HEK293T (cell line): ENCODE results near the gene NR3C2.
"Not testable (repeated sequence)": the region's sequence is repeated elsewhere in the genome, so short reads cannot be mapped to it uniquely, and the experiment has no call there.

ENCODE experiments used
- CTCF ChIA-PET: fragments of 350-600 bp; formaldehyde crosslinking; extraction: SDS; loops from one replicate; lab custom pipeline; 2021; ENCODE audit warnings: antibody characterized with exemption, inconsistent platforms; lab: Yijun Ruan, JAX
- POLR2A ChIA-PET: fragments of 350-600 bp; formaldehyde crosslinking; extraction: SDS; loops from one replicate; lab custom pipeline; 2020; ENCODE audit warnings: antibody characterized with exemption, inconsistent platforms; lab: Yijun Ruan, JAX
- DNase-seq: peaks from one replicate; pipeline ENCODE4 v3.0.0; 2012; ENCODE audit warnings: mixed read lengths; ENCODE audit errors: extremely low spot score
- ARNT ChIP-seq: fragments of 450-650 bp; IDR thresholded peaks from 2 replicates; pipeline ENCODE4 v1.6.1; 2017; ENCODE audit warnings: mild to moderate bottlenecking
- BHLHE40 ChIP-seq: fragments of 450-650 bp; IDR thresholded peaks from 2 replicates; pipeline ENCODE4 v1.6.1; 2016; ENCODE audit warnings: mild to moderate bottlenecking, moderate library complexity, borderline replicate concordance
- CTBP1 ChIP-seq: fragments of 450-650 bp; IDR thresholded peaks from 2 replicates; pipeline ENCODE4 v1.6.1; 2016; ENCODE audit warnings: borderline replicate concordance
- ELF4 ChIP-seq: fragments of 450-650 bp; IDR thresholded peaks from 2 replicates; pipeline ENCODE4 v1.6.1; 2017; ENCODE audit warnings: antibody characterized with exemption
- FOXA1 ChIP-seq: fragments of 450-650 bp; IDR thresholded peaks from 2 replicates; pipeline ENCODE4 v1.6.1; 2016; ENCODE audit warnings: mild to moderate bottlenecking
- FOXK2 ChIP-seq: fragments of 450-650 bp; IDR thresholded peaks from 2 replicates; pipeline ENCODE4 v1.6.1; 2016; ENCODE audit warnings: mild to moderate bottlenecking
- FOXM1 ChIP-seq: fragments of 450-650 bp; IDR thresholded peaks from 2 replicates; pipeline ENCODE4 v1.6.1; 2017; ENCODE audit warnings: mild to moderate bottlenecking, borderline replicate concordance
- HDGF ChIP-seq: fragments of 450-650 bp; IDR thresholded peaks from 2 replicates; pipeline ENCODE4 v1.6.1; 2017; ENCODE audit warnings: antibody characterized with exemption, borderline replicate concordance
- L3MBTL2 ChIP-seq: fragments of 450-650 bp; conservative IDR thresholded peaks from 2 replicates; pipeline ENCODE4 v1.6.1; 2016; ENCODE audit warnings: mild to moderate bottlenecking
- LEF1 ChIP-seq: fragments of 450-650 bp; IDR thresholded peaks from 2 replicates; pipeline ENCODE4 v1.6.1; 2017; ENCODE audit warnings: mild to moderate bottlenecking, borderline replicate concordance
- NFRKB ChIP-seq: fragments of 450-650 bp; IDR thresholded peaks from 2 replicates; pipeline ENCODE4 v1.6.1; 2016; ENCODE audit warnings: mild to moderate bottlenecking, moderate library complexity
- PKNOX1 ChIP-seq: fragments of 450-650 bp; IDR thresholded peaks from 2 replicates; pipeline ENCODE4 v1.6.1; 2016
- SP1 ChIP-seq: fragments of 450-650 bp; IDR thresholded peaks from 2 replicates; pipeline ENCODE4 v1.6.1; 2017
- SUZ12 ChIP-seq: fragments of 450-650 bp; IDR thresholded peaks from 2 replicates; pipeline ENCODE4 v1.6.1; 2016; ENCODE audit warnings: mild to moderate bottlenecking
- TARDBP ChIP-seq: fragments of 450-650 bp; IDR thresholded peaks from 2 replicates; pipeline ENCODE4 v1.6.1; 2016
- ZNF384 ChIP-seq: fragments of 450-650 bp; IDR thresholded peaks from 2 replicates; pipeline ENCODE4 v1.6.1; 2016

Gene NR3C2

GRCh38 chr4:148093065-148093464 lies 349.1 kb downstream of the NR3C2 start:
- no peak for TF ChIP-seq PKNOX1
- TF ChIP-seq LEF1, result no peak
- no peak for TF ChIP-seq FOXK2
- no peak for TF ChIP-seq HDGF
- POLR2A ChIA-PET, result no interaction called here
- no peak for DNase-seq
- CTCF ChIA-PET, result no interaction called here

GRCh38 chr4:148092316-148093014 lies 349.7 kb downstream of the NR3C2 start:
- no peak for DNase-seq
- TF ChIP-seq PKNOX1 (no peak), ARNT (no peak), HDGF (no peak), FOXK2 (no peak), LEF1 (no peak), FOXM1 (no peak)
- ChIA-PET POLR2A (no interaction called here), CTCF (no interaction called here)

GRCh38 chr4:148091896-148092295 lies 350.3 kb downstream of the NR3C2 start:
- ChIA-PET POLR2A (no interaction called here), CTCF (no interaction called here)
- DNase-seq, result no peak
- TF ChIP-seq FOXA1 (no peak), CTBP1 (no peak), NFRKB (no peak), SP1 (no peak), BHLHE40 (no peak), SUZ12 (no peak), ZNF384 (no peak), PKNOX1 (no peak), HDGF (no peak)

- ChIA-PET POLR2A (no interaction called here), CTCF (no interaction called here)
- TF ChIP-seq SUZ12 (no peak), FOXA1 (no peak), LEF1 (no peak), FOXK2 (no peak), NFRKB (no peak), SP1 (no peak), ZNF384 (no peak)
- no peak for DNase-seq
Observed at GRCh38 chr4:148090503-148091476, 351.4 kb downstream of the NR3C2 start.

- TF ChIP-seq LEF1, result no peak
- TF ChIP-seq TARDBP, result no peak
- POLR2A ChIA-PET, result no interaction called here
- DNase-seq, result no peak
- CTCF ChIA-PET, result no interaction called here
Observed at GRCh38 chr4:148090029-148090428, 352.2 kb downstream of the NR3C2 start.

GRCh38 chr4:148089624-148090023 lies 352.6 kb downstream of the NR3C2 start:
- POLR2A ChIA-PET, result no interaction called here
- no peak for DNase-seq
- TF ChIP-seq LEF1, result no peak
- TF ChIP-seq TARDBP, result no peak
- CTCF ChIA-PET, result no interaction called here

GRCh38 chr4:148083073-148083472 lies 359.1 kb downstream of the NR3C2 start:
- POLR2A ChIA-PET, CTCF ChIA-PET, DNase-seq: not testable (repeated sequence)

- POLR2A ChIA-PET, result no interaction called here
- CTCF ChIA-PET, result interaction anchor here (0.8 kb wide), 1 partner anchor 29 kb away, joined by 3 read pairs; no protein-coding TSS in a partner anchor
- no peak for DNase-seq
- no peak for TF ChIP-seq FOXA1
- TF ChIP-seq FOXM1, result no peak
- TF ChIP-seq SUZ12, result no peak
- no peak for TF ChIP-seq CTBP1
- TF ChIP-seq L3MBTL2, result no peak
- no peak for TF ChIP-seq BHLHE40
- no peak for TF ChIP-seq ARNT
- TF ChIP-seq PKNOX1, result no peak
- no peak for TF ChIP-seq NFRKB
- TF ChIP-seq FOXK2, result no peak
- no peak for TF ChIP-seq SP1
- TF ChIP-seq LEF1, result no peak
- no peak for TF ChIP-seq ZNF384
- TF ChIP-seq ELF4, result no peak
- no peak for TF ChIP-seq TARDBP
Observed at GRCh38 chr4:148081745-148082144, 360.5 kb downstream of the NR3C2 start.
